ENCODE data around the gene IGFBPL1. TPM values are rescaled to one million over a fixed set of nuclear protein-coding genes. Genes with fewer than 3 reads are reported as not detected.

IGFBPL1 gene
- total RNA-seq, 2 donors from 2014 or later = not detected

- H3K9me3 Mint-ChIP-seq = no peaks in the 10 kb centered on the region
- H3K36me3 Mint-ChIP-seq = no peaks in the 10 kb centered on the region
- no peak for DNase-seq (ENCODE audit: low spot score in 2 of 2)
- H3K27ac Mint-ChIP-seq = peak overlapping the region in 1 of 2 donors; percentile 62
- ATAC-seq = no peak
Observed at GRCh38 chr9:38437193-38437823, 13.1 kb upstream of the IGFBPL1 start.

DNA sequence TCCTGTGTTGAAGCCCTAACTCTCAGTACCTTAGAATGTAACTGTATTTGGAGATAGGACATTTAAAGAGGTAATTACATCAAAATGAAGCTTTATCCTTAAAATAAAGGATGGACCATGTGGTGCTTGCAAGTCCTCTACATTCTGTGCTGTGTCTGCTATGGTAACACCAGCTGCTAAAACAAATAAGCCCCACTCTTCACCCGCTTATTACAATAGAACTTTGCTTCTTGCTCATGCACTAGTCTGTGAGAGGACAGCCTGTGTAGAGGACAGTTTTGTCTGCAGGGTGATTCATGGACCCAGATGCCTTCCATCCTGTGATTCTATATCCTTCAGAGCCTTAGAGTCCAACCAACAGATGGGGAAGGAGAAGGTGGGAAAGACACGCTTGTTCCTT is 12.5 kb upstream of the IGFBPL1 start:
- H3K36me3 Mint-ChIP-seq = no peaks in the 10 kb centered on the region
- H3K27ac Mint-ChIP-seq = peak overlapping the region in 1 of 2 donors; percentile 62
- DNase-seq (ENCODE audit: low spot score in 2 of 2) (no peak), ATAC-seq (no peak)
- no peaks in the 10 kb centered on the region for H3K9me3 Mint-ChIP-seq

DNA sequence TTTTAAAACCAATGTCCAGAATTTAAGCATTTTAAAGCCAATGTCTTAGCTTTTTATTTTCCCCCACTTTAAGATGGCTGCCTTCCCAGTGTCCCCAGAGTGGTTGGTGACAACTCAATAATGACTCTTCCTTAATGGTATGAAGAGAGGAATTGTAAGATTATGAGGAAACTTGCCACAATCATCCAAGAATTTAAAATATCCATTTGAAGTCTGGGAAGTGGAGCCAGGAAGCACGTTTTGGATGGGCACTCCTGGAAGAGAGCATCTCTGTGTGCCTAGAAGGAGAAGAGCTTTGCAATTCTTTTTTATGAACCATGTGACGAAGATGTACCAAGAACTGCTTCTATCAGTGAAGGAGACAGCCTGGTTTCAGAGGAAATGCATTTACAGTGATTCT is 11.3 kb upstream of the IGFBPL1 start:
- H3K36me3 Mint-ChIP-seq = no peaks in the 10 kb centered on the region
- no peak for ATAC-seq
- H3K27ac Mint-ChIP-seq = no peak overlapping the region
- H3K9me3 Mint-ChIP-seq = no peaks in the 10 kb centered on the region
- DNase-seq (ENCODE audit: low spot score in 2 of 2) = no peak

GRCh38 chr9:38434853-38435252 is 10.6 kb upstream of the IGFBPL1 start:
- Mint-ChIP-seq H3K36me3 (no peaks in the 10 kb centered on the region), H3K27ac (no peak overlapping the region), H3K9me3 (no peaks in the 10 kb centered on the region)
- ATAC-seq (no peak), DNase-seq (ENCODE audit: low spot score in 2 of 2) (no peak)

- H3K36me3 Mint-ChIP-seq = no peaks in the 10 kb centered on the region
- no peaks in the 10 kb centered on the region for H3K9me3 Mint-ChIP-seq
- H3K27ac Mint-ChIP-seq = no peak overlapping the region
- DNase-seq (ENCODE audit: low spot score in 2 of 2) = no peak
- ATAC-seq = no peak
Observed at GRCh38 chr9:38434365-38434764, 10.1 kb upstream of the IGFBPL1 start.

DNA sequence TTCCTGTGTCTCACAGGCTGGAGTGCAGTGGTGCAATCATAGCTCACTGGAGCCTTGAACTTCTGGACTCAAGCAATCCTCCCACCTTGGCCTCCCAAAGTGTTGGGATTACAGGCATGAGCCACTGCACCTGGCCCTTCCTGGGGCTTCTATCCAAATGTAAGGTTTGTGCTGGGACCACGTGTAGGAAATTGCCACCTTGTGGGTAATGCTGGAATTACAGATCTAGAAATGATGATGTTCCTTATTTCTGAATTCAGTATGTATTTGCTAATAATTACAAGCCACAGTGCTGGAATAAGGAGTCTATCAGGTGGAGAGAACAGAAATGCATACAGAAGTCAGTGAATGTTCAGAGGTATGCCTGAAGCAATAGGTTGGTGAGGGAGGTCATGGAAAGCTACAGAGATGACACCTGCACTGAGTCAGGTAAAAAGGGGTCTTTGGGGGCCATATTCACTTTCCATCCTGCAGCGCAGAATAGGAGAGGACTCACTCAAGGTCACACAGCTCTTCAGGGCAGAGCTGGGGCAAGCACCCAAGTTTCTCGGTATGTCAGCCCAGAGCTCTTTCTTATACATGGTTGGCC is 8.8 kb upstream of the IGFBPL1 start:
- no peak overlapping the region for H3K27ac Mint-ChIP-seq
- DNase-seq (ENCODE audit: low spot score in 2 of 2) (no peak), ATAC-seq (no peak)
- no peaks in the 10 kb centered on the region for H3K9me3 Mint-ChIP-seq
- H3K36me3 Mint-ChIP-seq = no peaks in the 10 kb centered on the region

DNA sequence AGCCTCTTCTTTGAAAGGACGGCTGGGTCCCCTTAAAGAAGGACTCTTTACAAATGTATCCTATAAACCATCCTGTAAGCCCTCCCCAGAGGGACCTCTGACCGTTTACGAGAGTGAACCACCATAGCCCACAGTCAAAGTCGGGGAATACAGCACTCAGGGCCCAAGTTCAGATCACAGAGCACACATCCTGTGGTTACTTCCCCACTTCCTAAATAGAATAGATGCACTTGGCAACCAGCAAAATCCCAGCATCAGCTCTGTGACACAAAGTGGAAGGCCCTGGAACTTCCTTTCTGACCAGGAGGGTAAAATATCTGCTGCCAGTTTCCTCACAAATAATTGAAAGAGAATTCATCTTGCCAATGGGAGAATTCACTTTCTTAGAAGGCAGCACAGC is 6.9 kb upstream of the IGFBPL1 start:
- ATAC-seq (no peak), DNase-seq (ENCODE audit: low spot score in 2 of 2) (no peak)
- Mint-ChIP-seq H3K9me3 (no peaks in the 10 kb centered on the region), H3K36me3 (no peaks in the 10 kb centered on the region), H3K27ac (no peak overlapping the region)

- no peak for DNase-seq (ENCODE audit: low spot score in 2 of 2)
- H3K36me3 Mint-ChIP-seq = no peaks in the 10 kb centered on the region
Observed at GRCh38 chr9:38428062-38428461, 3.8 kb upstream of the IGFBPL1 start.

GRCh38 chr9:38424918-38425317 is 664 bp upstream of the IGFBPL1 start:
- Mint-ChIP-seq H3K36me3 (no peaks in the 10 kb centered on the region), H3K27ac (no peak overlapping the region), H3K9me3 (no peaks in the 10 kb centered on the region)
- DNase-seq (ENCODE audit: low spot score in 2 of 2) (no peak), ATAC-seq (no peak)

More at GRCh38 chr9:38428062-38428461, 3.8 kb upstream of the IGFBPL1 start:
- no peaks in the 10 kb centered on the region for H3K9me3 Mint-ChIP-seq
- ATAC-seq = no peak
- H3K27ac Mint-ChIP-seq = no peak overlapping the region

DNA sequence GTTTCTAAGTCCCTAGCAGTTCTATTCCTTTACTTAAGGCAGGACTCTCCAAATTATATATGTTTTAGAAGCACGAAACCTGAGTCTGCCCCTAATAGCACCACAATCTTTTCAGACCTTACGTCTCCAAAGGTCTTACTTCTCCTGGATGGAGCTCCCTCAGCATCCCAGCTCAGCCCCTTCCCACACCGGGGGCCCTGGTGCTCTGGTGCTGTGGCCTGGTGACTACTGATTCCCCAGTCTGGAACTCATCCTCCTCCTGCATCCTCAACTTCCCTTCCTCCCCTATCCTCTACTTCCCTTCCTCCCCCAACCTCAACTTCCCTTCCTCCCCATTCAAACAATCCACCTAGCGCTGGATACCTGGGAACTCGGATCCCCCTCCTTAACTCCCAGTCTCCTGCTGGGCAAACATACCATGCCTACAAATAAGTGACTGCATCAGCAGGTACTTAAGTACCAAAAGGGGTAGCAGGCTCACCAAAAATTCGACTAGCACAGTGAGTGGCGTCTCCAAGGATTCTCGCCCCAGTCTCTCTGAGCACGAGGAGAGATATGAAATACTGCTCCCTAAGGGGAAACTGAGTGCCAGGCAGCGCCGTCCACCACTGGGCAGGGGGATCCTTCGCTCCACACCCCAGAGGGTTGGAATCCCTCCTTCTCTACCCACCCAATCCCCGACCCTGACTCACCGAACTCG is 831 bp downstream of the IGFBPL1 start:
- Mint-ChIP-seq H3K9me3 (no peaks in the 10 kb centered on the region), H3K36me3 (no peaks in the 10 kb centered on the region), H3K27ac (no peak overlapping the region)
- DNase-seq (ENCODE audit: low spot score in 2 of 2) (no peak), ATAC-seq (no peak)

DNA sequence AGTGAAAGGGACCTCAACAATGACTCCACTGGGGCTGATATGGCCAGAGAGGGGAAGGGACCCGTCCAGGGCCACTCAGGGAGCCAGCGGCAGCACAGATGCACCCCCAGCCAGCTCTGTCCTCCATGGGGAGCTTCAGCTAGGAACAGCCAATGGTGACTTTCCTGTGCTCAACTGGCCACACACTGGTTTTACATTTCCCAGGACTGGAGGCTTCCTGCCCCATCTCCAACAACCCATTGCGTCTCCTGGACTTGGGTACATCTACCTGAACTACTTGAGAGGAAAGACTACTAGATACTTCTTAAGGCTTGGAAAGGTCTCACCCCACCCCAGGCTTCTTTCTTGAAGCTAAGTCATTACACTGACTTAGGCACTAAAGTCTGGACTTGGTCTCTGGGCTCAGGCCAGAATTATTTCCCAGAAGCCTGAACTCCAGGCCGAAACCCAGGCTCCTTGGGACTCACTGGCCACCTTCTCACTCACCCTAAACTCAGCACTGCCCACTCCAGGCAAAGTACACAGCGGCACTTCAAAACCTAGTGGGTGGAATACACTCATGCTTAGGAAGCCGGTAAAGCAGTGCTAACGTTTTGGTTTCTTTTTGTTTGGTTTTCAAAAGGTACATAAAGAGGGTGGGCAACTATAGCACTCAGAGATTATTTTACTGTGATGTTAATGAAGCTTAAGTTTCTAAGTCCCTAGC is 1.5 kb downstream of the IGFBPL1 start:
- no peaks in the 10 kb centered on the region for H3K9me3 Mint-ChIP-seq
- H3K27ac Mint-ChIP-seq = no peak overlapping the region
- no peaks in the 10 kb centered on the region for H3K36me3 Mint-ChIP-seq
- DNase-seq (ENCODE audit: low spot score in 2 of 2) (no peak), ATAC-seq (no peak)

GRCh38 chr9:38421498-38422211 is 2.6 kb downstream of the IGFBPL1 start:
- no peak for ATAC-seq

DNA sequence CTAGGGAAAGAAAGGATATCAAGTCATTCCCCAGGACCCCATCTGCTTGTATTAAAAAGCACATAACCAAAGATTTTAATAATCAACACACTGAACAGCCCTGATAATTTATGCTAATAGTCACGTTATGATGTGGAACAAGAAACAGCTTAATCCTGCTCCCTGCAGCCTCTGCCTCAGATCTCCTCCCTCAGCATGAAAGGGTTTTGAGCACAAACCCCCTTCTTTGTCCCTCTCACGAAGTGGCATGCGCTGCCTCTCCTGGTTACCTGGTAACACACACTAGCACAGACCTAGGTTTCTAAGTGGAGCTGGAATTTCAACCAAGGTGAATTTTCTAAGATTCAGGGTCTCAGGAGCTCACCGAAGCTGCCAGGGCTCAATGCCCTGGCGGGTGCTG is 5.1 kb downstream of the IGFBPL1 start:
- Mint-ChIP-seq H3K9me3 (no peaks in the 10 kb centered on the region), H3K27ac (no peak overlapping the region), H3K36me3 (no peaks in the 10 kb centered on the region)
- DNase-seq (ENCODE audit: low spot score in 2 of 2) (no peak), ATAC-seq (no peak)

More at GRCh38 chr9:38421498-38422211, 2.6 kb downstream of the IGFBPL1 start:
- no peaks in the 10 kb centered on the region for H3K9me3 Mint-ChIP-seq
- no peak overlapping the region for H3K27ac Mint-ChIP-seq
- no peak for DNase-seq (ENCODE audit: low spot score in 2 of 2)
- no peaks in the 10 kb centered on the region for H3K36me3 Mint-ChIP-seq

DNA sequence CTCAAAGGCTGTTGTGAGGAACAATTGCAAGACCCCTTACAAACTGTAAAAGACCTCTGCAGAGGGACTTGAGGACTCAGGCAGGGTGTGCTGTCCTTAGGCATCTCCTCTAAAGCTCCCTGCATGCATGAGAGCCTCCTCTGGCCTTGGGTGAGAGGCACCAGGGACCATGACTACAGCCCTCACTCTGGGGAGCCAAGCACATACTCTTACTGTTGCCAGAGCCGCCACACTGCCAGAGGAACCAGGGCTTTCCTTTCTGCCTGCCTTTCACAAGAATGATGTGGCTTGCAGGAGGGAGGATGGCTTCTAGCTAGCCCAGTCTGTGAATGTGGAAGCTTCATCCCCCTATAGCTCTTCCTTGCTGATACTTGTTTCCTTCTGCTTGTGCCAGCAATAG is 5.9 kb downstream of the IGFBPL1 start:
- DNase-seq (ENCODE audit: low spot score in 2 of 2) = no peak
- no peak overlapping the region for H3K27ac Mint-ChIP-seq
- H3K9me3 Mint-ChIP-seq = no peaks in the 10 kb centered on the region
- H3K36me3 Mint-ChIP-seq = no peaks in the 10 kb centered on the region
- ATAC-seq = no peak

- ATAC-seq (peak in 1 of 2 donors; percentile 74), DNase-seq (ENCODE audit: low spot score in 2 of 2) (peak in 1 of 2 donors; percentile 65)
- Mint-ChIP-seq H3K27ac (no peak overlapping the region), H3K9me3 (no peaks in the 10 kb centered on the region), H3K36me3 (no peaks in the 10 kb centered on the region)
Observed at GRCh38 chr9:38417003-38417945, 7.0 kb downstream of the IGFBPL1 start.

GRCh38 chr9:38416461-38416860 is 7.8 kb downstream of the IGFBPL1 start:
- no peak for DNase-seq (ENCODE audit: low spot score in 2 of 2)
- no peaks in the 10 kb centered on the region for H3K36me3 Mint-ChIP-seq
- H3K27ac Mint-ChIP-seq = no peak overlapping the region
- H3K9me3 Mint-ChIP-seq = no peaks in the 10 kb centered on the region
- no peak for ATAC-seq
